ENCODE data around the gene AGTR2.
"Not testable (repeated sequence)": the region's sequence is repeated elsewhere in the genome, so short reads cannot be mapped to it uniquely, and the experiment has no call there.

The AGTR2 gene, protein sequence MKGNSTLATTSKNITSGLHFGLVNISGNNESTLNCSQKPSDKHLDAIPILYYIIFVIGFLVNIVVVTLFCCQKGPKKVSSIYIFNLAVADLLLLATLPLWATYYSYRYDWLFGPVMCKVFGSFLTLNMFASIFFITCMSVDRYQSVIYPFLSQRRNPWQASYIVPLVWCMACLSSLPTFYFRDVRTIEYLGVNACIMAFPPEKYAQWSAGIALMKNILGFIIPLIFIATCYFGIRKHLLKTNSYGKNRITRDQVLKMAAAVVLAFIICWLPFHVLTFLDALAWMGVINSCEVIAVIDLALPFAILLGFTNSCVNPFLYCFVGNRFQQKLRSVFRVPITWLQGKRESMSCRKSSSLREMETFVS

DNA sequence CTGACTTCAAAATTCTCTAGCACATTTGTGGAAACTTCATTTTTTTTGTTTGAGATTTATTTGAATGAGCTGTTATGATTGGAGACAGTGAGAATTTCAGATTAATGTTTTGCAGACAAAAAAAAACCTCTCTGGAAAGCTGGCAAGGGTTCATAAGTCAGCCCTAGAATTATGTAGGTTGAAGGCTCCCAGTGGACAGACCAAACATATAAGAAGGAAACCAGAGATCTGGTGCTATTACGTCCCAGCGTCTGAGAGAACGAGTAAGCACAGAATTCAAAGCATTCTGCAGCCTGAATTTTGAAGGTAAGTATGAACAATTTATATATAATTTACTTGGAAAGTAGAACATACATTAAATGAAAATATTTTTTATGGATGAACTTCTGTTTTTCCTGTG, at the start of gene AGTR2:
Gene AGTR2, plus strand, starts transcription at position 234 of the 400 bp plus-strand sequence. CDS start 1,537 bp downstream, outside the sequence.
- DNase-seq (ENCODE audit: low read depth in 4 of 4, low spot score in 1 of 4), result no peak

DNA sequence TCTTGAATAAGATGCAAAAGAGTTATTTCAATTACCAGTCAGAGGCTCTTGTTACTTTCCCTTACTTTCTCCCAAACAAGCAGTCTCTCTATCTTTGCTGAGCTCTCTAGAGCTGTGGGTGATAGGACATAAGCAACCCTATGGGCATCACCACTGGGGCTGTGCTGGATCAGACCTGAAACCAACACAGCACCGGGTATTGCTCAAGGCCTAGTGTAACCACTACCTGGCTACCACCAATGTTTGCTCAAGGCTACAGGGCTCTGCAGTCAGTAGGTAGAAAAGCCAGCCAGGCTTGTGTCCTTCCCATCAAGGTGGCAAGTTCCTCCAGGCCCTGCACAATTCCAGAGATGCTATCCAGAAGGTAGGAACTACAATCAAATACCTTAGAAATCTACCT, 35.3 kb upstream of the AGTR2 start:
- no peak for DNase-seq (ENCODE audit: low read depth in 4 of 4, low spot score in 1 of 4)

DNA sequence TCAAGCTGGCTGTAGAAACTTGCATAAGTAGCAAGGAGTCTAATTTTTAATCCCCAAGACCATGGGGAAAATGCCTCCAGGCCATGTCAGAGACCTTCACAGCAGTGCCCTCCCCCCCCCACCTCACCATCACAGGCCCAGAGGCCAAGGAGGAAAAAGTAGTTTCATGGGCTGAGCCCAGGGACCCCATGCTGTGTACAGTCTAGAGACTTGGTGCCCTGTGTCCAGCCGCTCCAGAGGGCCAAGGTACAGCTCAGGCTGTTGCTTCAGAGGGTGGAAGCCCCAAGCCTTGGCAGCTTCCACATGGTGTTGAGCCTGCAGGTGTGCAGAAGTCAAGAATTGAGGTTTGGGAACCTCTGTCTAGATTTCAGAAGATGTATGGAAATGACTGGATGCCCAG, 29.3 kb upstream of the AGTR2 start:
- DNase-seq (ENCODE audit: low read depth in 4 of 4, low spot score in 1 of 4), result not testable (repeated sequence)

DNA sequence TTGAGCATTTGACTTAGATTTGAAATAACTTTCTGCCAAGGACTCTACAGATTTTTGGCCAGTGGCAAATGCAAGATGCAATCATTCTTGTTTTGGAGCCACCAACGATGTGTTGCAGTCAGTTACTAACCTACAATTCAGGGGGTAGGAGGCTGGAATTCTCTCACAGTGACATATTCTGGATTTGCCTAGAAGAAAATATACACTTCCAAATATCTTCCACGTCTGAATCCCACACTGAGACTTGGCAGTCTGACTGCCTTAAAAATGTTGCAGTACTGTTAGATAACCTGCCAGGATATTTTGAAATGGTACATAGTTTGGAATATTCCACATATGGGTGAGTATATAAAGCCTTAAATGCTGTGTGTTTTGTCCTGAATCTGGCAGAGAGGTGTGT, 27.6 kb upstream of the AGTR2 start:
- no peak for DNase-seq (ENCODE audit: low read depth in 4 of 4, low spot score in 1 of 4)

DNA sequence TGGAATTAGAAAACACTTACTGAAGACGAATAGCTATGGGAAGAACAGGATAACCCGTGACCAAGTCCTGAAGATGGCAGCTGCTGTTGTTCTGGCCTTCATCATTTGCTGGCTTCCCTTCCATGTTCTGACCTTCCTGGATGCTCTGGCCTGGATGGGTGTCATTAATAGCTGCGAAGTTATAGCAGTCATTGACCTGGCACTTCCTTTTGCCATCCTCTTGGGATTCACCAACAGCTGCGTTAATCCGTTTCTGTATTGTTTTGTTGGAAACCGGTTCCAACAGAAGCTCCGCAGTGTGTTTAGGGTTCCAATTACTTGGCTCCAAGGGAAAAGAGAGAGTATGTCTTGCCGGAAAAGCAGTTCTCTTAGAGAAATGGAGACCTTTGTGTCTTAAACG, 2.4 kb downstream of the AGTR2 start:
- DNase-seq (ENCODE audit: low read depth in 4 of 4, low spot score in 1 of 4), result no peak

DNA sequence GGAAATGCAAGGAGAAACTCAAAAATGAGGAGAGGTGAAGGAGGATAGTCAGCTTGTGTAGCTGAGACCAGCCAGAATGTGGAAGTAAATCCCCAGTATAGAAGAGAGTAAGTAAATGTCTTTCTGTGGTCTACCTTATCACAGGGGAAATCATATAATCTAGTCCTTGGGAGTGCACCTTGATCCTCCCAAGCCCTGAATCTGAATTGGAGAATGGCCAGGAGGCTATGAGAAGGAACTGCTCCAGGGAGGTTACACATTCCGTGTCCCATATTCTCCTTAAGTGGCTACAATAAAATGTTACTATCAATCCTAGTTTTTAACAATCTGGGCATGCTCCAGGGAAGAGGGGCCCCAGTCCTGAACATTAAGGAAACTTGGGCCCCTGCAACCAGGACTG, 10.8 kb downstream of the AGTR2 start:
- no peak for DNase-seq (ENCODE audit: low read depth in 4 of 4, low spot score in 1 of 4)

DNA sequence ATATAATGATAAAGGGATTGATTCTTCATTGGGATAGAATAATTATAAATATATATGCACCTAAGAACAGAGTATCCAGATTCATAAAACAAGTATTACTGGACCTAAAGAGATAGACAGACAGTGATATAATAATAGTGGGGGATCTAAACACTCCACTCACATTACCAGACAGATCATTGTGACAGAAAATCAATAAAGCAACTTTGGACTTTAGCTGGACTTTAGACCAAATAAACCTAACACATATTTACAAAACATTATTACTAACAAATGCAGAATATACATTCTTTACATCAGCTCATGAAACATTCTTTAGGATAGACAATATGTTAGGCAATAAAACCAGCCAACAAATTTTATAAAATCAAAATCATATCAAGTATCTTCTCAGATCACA, 14.6 kb downstream of the AGTR2 start:
- no peak for DNase-seq (ENCODE audit: low read depth in 4 of 4, low spot score in 1 of 4)

DNA sequence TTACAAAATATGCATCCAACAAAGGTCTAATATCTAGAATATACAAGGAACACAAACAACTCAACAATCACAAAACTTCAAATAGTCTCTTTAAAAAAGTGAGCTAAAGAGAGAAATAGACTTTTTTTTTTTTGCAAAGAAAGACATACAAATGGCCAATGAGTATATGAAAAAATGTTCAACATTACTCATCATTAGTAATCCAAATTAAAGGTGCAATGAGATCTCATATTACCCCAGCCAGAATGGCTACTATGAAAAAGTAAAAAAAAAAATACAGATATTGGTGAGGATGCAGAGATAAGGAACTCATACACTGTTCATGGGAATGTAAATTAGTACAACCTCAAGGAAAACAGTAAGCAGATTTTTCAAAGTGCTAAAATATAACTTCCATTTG, 24.1 kb downstream of the AGTR2 start:
- no peak for DNase-seq (ENCODE audit: low read depth in 4 of 4, low spot score in 1 of 4)

DNA sequence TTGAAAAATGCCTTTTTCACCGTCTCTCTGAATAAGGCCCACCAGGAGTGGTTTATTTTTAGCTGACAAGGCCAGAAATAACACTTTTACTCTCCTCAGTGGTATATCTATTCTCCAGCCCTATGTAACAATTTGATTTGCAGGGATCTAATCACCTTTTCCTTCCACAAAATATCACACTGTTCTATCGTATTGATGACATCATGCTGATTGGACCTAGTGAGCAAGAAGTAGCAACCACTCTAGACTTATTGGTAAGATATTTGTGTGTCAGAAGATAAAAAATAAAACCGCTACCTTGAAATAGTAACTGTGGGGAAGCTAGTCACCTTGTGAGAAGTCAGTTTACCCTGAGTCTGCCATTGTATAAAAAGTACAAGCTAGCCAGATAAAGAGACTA, 27.7 kb downstream of the AGTR2 start:
- DNase-seq (ENCODE audit: low read depth in 4 of 4, low spot score in 1 of 4), result no peak

DNA sequence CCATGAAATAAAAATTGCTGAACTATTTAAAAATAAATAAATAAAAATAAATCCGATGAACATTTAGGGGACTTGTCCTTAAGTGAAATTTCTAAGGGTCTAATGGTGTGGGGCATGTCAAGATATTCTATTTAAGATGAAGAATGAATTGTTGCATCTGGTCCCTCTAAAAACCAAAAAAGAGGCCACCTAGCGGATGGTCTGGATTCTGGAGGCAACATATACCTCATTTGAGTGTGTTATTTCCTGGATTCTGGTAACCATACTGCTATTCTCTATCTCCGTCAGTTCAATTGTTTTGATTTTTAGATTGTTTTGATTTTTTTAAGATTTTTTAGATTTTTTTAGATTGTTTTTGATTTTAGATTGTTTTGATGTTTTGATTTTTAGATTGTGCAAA, 28.3 kb downstream of the AGTR2 start:
- DNase-seq (ENCODE audit: low read depth in 4 of 4, low spot score in 1 of 4), result no peak

DNA sequence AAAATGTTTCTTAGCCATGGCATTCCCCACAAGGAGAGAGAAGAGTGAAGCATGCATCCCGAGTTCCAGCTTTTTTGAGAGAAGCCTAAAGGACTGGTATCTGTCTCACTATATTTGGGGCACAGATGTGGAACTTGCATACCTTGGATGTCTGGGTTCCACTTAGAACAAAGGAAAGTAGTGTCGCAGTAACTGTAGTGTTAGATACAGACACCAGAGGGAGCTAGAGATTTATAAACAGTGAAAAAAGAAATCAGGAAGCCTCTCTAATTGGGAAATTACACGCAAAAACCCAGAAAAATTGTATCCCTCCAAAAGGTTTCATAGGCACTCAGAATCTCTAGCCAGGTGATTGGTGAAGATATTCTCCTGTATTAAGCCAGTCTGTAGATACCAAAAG, 34.4 kb downstream of the AGTR2 start:
- DNase-seq (ENCODE audit: low read depth in 4 of 4, low spot score in 1 of 4), result no peak

DNA sequence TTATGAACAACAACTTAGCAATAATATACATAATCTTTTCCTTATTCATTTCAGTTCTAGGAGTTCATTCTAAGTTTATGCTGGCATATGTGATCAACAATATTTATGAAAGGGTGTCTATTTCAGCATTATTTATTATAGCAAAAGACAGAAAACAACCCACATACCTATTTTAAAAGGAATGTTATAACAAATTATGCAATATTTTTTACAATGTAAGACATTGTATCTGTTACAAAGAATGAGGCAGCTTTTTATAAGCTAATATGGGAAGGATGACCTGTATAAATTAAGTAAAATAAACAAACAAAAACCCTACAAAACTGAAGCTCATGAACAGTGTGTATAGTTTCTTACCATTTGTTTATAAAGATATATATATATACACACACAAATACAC, 42.7 kb downstream of the AGTR2 start:
- no peak for DNase-seq (ENCODE audit: low read depth in 4 of 4, low spot score in 1 of 4)

DNA sequence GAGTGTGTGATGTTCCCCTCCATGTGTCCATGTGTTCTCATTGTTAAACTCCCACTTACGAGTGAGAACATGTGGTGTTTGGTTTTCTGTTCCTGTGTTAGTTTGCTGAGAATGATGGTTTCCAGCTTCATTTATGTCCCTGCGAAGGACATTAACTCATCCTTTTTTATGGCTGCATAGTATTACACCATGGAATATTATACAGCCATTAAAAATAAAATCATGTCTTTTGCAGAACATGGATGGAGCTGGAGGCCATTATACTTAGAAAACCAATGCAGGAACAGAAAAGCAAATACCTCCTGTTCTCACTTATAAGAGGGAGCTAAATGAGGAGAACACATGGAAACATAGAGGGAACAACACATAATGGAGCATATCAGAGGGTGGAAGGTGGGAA, 46.5 kb downstream of the AGTR2 start:
- not testable (repeated sequence) for DNase-seq (ENCODE audit: low read depth in 4 of 4, low spot score in 1 of 4)
